ENCODE data around the gene LRMDA. TPM values are rescaled to one million over a fixed set of nuclear protein-coding genes. Genes with fewer than 3 reads are reported as not detected.

The LRMDA gene
- total RNA-seq, 1 experiment from 2014 or later = 1.2 TPM

DNA sequence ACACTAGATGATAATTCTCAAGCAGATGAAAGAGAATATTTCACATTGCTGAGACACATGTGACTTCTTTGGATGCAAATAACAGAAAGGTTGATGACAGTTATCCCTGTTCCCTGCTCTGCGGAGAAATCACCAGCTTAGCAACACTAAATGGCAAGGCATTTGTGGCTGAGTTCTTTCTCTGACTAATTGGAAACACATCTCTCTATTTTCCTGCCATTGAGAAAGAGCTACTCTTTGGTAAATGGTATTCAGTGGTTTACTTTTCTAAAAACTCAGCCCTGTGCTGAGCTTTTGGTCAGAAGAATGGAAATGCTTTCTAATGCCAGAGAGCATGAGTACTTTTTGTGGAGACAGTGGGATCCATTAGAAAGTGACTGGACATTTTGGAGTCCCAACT, 771.4 kb downstream of the LRMDA start:
- ChIA-PET CTCF (no interaction called here), POLR2A (ENCODE audit: unreplicated experiment) (interaction anchor here (0.5 kb wide), 1 partner anchor 33 kb away, joined by 6 read pairs; no protein-coding TSS in a partner anchor)
- DNase-seq (no peak), ATAC-seq (no peak)
- intact Hi-C loops (cut with micrococcal nuclease) = loop anchor here (10.0 kb wide), 1 partner anchor 722 kb away; no protein-coding TSS in a partner anchor
- no peak overlapping the region for H3K9ac ChIP-seq (ENCODE audit: low read length)
- H3K36me3 ChIP-seq (ENCODE audit: low read depth, low read length) = no peaks in the 10 kb centered on the region
- BruUV-seq (replicated peaks) = no TSS peak
- no peak overlapping the region for H3K4me3 ChIP-seq (ENCODE audit: low read length)
- H3K27me3 ChIP-seq (ENCODE audit: low read length) = peaks cover 72% of the 10 kb centered on the region
- H3K9me3 ChIP-seq (ENCODE audit: low read length) = no peaks in the 10 kb centered on the region
- H3K4me1 ChIP-seq (ENCODE audit: insufficient read depth, low read length) = peaks cover 7% of the 10 kb centered on the region
- H3K27ac ChIP-seq (ENCODE audit: low read length) = no peak overlapping the region
- H2AFZ ChIP-seq (ENCODE audit: low read length) = no peak overlapping the region
- H3K4me2 ChIP-seq (ENCODE audit: low read length) = no peak overlapping the region
- no peaks in the 10 kb centered on the region for H3F3A ChIP-seq (ENCODE audit: low read length, unreplicated experiment)
- H3K79me2 ChIP-seq (ENCODE audit: low read length) = no peaks in the 10 kb centered on the region
- peak; percentile 77 for TF ChIP-seq EZH2 (IDR thresholded peaks at IDR 0.05; ENCODE audit: low read length, unreplicated experiment)
- TF ChIP-seq EZH2phosphoT487 (IDR thresholded peaks at IDR 0.05; ENCODE audit: borderline replicate concordance, low read length) = no peak
- TF ChIP-seq, protein P1, sequence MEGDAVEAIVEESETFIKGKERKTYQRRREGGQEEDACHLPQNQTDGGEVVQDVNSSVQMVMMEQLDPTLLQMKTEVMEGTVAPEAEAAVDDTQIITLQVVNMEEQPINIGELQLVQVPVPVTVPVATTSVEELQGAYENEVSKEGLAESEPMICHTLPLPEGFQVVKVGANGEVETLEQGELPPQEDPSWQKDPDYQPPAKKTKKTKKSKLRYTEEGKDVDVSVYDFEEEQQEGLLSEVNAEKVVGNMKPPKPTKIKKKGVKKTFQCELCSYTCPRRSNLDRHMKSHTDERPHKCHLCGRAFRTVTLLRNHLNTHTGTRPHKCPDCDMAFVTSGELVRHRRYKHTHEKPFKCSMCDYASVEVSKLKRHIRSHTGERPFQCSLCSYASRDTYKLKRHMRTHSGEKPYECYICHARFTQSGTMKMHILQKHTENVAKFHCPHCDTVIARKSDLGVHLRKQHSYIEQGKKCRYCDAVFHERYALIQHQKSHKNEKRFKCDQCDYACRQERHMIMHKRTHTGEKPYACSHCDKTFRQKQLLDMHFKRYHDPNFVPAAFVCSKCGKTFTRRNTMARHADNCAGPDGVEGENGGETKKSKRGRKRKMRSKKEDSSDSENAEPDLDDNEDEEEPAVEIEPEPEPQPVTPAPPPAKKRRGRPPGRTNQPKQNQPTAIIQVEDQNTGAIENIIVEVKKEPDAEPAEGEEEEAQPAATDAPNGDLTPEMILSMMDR (conservative IDR thresholded peaks at IDR 0.05; ENCODE audit: low read depth, low read length) = no peak
- H4K20me1 ChIP-seq (ENCODE audit: low read length) = no peaks in the 10 kb centered on the region
- no peaks in the 10 kb centered on the region for H3K9me2 ChIP-seq (replicated peaks; ENCODE audit: low read length)

DNA sequence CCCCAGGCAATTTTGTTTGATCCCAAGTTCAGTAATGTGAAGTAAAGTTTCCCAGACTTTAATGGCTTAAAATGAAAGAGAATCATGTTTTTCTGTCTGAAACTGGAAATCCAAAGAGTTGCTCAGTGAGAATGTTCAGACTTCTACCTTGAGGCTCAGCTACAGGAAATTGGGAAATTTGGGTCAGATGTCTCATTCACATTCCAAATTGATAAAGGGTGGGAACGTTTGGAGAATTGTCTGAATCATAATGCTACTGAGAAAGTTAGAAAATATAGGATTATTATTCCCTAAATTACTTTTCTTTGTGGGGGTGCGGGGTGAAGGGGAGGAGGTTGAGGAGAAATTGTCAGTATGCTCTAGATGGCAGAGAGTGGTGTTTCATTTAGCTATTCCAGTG, 773.9 kb downstream of the LRMDA start:
- intact Hi-C loops (cut with micrococcal nuclease) = loop anchor here (10.0 kb wide), 1 partner anchor 719 kb away; no protein-coding TSS in a partner anchor
- no peak for TF ChIP-seq EZH2 (IDR thresholded peaks at IDR 0.05; ENCODE audit: low read length, unreplicated experiment)
- TF ChIP-seq EZH2phosphoT487 (IDR thresholded peaks at IDR 0.05; ENCODE audit: borderline replicate concordance, low read length) = no peak
- TF ChIP-seq, protein P1 (conservative IDR thresholded peaks at IDR 0.05; ENCODE audit: low read depth, low read length) = no peak
- peaks cover 7% of the 10 kb centered on the region for H3K4me1 ChIP-seq (ENCODE audit: insufficient read depth, low read length)
- H3K9ac ChIP-seq (ENCODE audit: low read length) = no peak overlapping the region
- ATAC-seq (no peak), DNase-seq (no peak)
- CTCF ChIA-PET = no interaction called here
- H3K4me2 ChIP-seq (ENCODE audit: low read length) = no peak overlapping the region
- no peak overlapping the region for H3K27ac ChIP-seq (ENCODE audit: low read length)
- peaks cover 47% of the 10 kb centered on the region for H3K27me3 ChIP-seq (ENCODE audit: low read length)
- no peaks in the 10 kb centered on the region for H4K20me1 ChIP-seq (ENCODE audit: low read length)
- no peaks in the 10 kb centered on the region for H3F3A ChIP-seq (ENCODE audit: low read length, unreplicated experiment)
- H3K79me2 ChIP-seq (ENCODE audit: low read length) = no peaks in the 10 kb centered on the region
- POLR2A ChIA-PET (ENCODE audit: unreplicated experiment) = no interaction called here
- no peak overlapping the region for H2AFZ ChIP-seq (ENCODE audit: low read length)
- no peak overlapping the region for H3K4me3 ChIP-seq (ENCODE audit: low read length)
- no TSS peak for BruUV-seq (replicated peaks)
- no peaks in the 10 kb centered on the region for H3K9me2 ChIP-seq (replicated peaks; ENCODE audit: low read length)
- H3K36me3 ChIP-seq (ENCODE audit: low read depth, low read length) = no peaks in the 10 kb centered on the region
- no peaks in the 10 kb centered on the region; the same call in 1 of the 2 replicates for H3K9me3 ChIP-seq (ENCODE audit: low read length)

DNA sequence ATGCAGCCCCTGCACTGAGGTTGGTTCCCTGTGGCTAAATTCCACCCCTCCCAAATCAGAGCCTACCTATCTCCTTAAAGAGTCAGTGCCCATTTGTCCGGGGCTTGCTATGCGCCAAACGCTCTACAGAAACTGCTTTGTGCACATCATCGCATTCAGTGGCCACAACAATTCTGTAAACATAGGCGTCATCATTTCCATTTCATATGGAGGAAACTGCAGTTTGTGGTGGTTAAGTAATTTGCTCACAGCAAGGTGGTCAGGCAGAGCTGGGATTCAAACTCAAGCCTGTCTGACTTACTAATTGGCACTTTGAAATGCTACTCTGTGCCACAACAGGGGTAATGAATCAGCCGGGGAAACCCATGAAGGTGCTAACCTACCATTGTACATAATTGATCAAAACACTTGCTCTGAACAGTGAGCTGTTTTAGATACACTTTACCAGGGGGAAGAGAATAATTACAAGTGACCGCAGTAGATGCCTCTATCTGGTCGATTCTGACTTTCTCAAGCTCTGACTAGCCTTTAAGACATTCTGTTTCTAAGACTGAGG, 775.5 kb downstream of the LRMDA start:
- BruUV-seq (replicated peaks) = no TSS peak
- no peaks in the 10 kb centered on the region for H3K36me3 ChIP-seq (ENCODE audit: low read depth, low read length)
- no peak overlapping the region for H3K27ac ChIP-seq (ENCODE audit: low read length)
- ChIA-PET POLR2A (ENCODE audit: unreplicated experiment) (interaction anchor here (0.5 kb wide), 1 partner anchor 16 kb away, joined by 3 read pairs; no protein-coding TSS in a partner anchor), CTCF (no interaction called here)
- no peaks in the 10 kb centered on the region; the same call in 1 of the 2 replicates for H3K9me3 ChIP-seq (ENCODE audit: low read length)
- no peaks in the 10 kb centered on the region for H3K9me2 ChIP-seq (replicated peaks; ENCODE audit: low read length)
- no peaks in the 10 kb centered on the region for H4K20me1 ChIP-seq (ENCODE audit: low read length)
- TF ChIP-seq EZH2phosphoT487 (IDR thresholded peaks at IDR 0.05; ENCODE audit: borderline replicate concordance, low read length) = no peak
- TF ChIP-seq EZH2 (IDR thresholded peaks at IDR 0.05; ENCODE audit: low read length, unreplicated experiment) = no peak
- TF ChIP-seq, protein P1 (conservative IDR thresholded peaks at IDR 0.05; ENCODE audit: low read depth, low read length) = no peak
- peaks cover 48% of the 10 kb centered on the region for H3K27me3 ChIP-seq (ENCODE audit: low read length)
- H3K9ac ChIP-seq (ENCODE audit: low read length) = no peak overlapping the region
- H3F3A ChIP-seq (ENCODE audit: low read length, unreplicated experiment) = no peaks in the 10 kb centered on the region
- H3K4me2 ChIP-seq (ENCODE audit: low read length) = no peak overlapping the region
- ATAC-seq (no peak), DNase-seq (peak; percentile 32)
- no peaks in the 10 kb centered on the region for H3K79me2 ChIP-seq (ENCODE audit: low read length)
- H3K4me3 ChIP-seq (ENCODE audit: low read length) = no peak overlapping the region
- H3K4me1 ChIP-seq (ENCODE audit: insufficient read depth, low read length) = peaks cover 7% of the 10 kb centered on the region
- no peak overlapping the region; the same call in 1 of the 2 replicates for H2AFZ ChIP-seq (ENCODE audit: low read length)
- intact Hi-C loops (cut with micrococcal nuclease) = loop anchor here (10.0 kb wide), 1 partner anchor 718 kb away; no protein-coding TSS in a partner anchor
